Hippocampal formation (tissue), 2 donors: Measurements from ENCODE around the gene KRTAP3-2.
A peak's percentile ranks its signal among the peaks of the same experiment; 100 is the strongest.

Source experiments
- DNase-seq, 2 donors: peaks; one replicate each; lab custom pipeline; 2025; lab: John Stamatoyannopoulos, UW

Gene KRTAP3-2

GRCh38 chr17:41010441-41010840 lies 10.7 kb upstream of the KRTAP3-2 start:
- no peak for DNase-seq

- no peak for DNase-seq
Observed at GRCh38 chr17:41009936-41010335, 10.2 kb upstream of the KRTAP3-2 start.

GRCh38 chr17:41009301-41009760 lies 9.6 kb upstream of the KRTAP3-2 start:
- DNase-seq: no peak

GRCh38 chr17:41008811-41009210 lies 9.1 kb upstream of the KRTAP3-2 start, which contains the start of gene KRTAP3-1:
KRTAP3-1 (minus strand) TSS chr17:41009128; CDS start chr17:41009074, 54 bp downstream.
- DNase-seq: no peak

GRCh38 chr17:41004397-41004796 lies 4.7 kb upstream of the KRTAP3-2 start:
- no peak for DNase-seq

- no peak for DNase-seq
Observed at GRCh38 chr17:41003926-41004325, 4.2 kb upstream of the KRTAP3-2 start.

- no peak for DNase-seq
Observed at GRCh38 chr17:41002814-41003213, 3.1 kb upstream of the KRTAP3-2 start.

GRCh38 chr17:41001795-41002194 lies 2.1 kb upstream of the KRTAP3-2 start:
- no peak for DNase-seq

- DNase-seq: no peak
Observed at GRCh38 chr17:40997361-40997760, 2.3 kb downstream of the KRTAP3-2 start.

- no peak for DNase-seq
Observed at GRCh38 chr17:40996829-40997228, 2.9 kb downstream of the KRTAP3-2 start.

GRCh38 chr17:40995116-40995515 lies 4.6 kb downstream of the KRTAP3-2 start:
- no peak for DNase-seq

GRCh38 chr17:40993839-40994238 lies 5.9 kb downstream of the KRTAP3-2 start, which contains the start of gene KRTAP3-3:
KRTAP3-3 (minus strand) TSS chr17:40994164; CDS start chr17:40994097, 67 bp downstream.
- no peak for DNase-seq

- DNase-seq: no peak
Observed at GRCh38 chr17:40993084-40993483, 6.6 kb downstream of the KRTAP3-2 start.

GRCh38 chr17:40992666-40993065 lies 7.0 kb downstream of the KRTAP3-2 start:
- no peak for DNase-seq

GRCh38 chr17:40986920-40987319 lies 12.8 kb downstream of the KRTAP3-2 start:
- no peak for DNase-seq

- no peak for DNase-seq
Observed at GRCh38 chr17:40984226-40984625, 15.5 kb downstream of the KRTAP3-2 start, which contains the start of gene KRT40. KRT40 (minus strand) TSS chr17:40984326; CDS start chr17:40984273, 53 bp downstream.

- no peak for DNase-seq
Observed at GRCh38 chr17:40981115-40981514, 18.6 kb downstream of the KRTAP3-2 start.

- peak; percentile 6 to 37 for DNase-seq
Observed at GRCh38 chr17:40980596-40980995, 19.1 kb downstream of the KRTAP3-2 start.

GRCh38 chr17:40980117-40980516 lies 19.6 kb downstream of the KRTAP3-2 start:
- DNase-seq: no peak

- no peak for DNase-seq
Observed at GRCh38 chr17:40978575-40979151, 21.0 kb downstream of the KRTAP3-2 start.

GRCh38 chr17:40975516-40975915 lies 24.2 kb downstream of the KRTAP3-2 start:
- DNase-seq: no peak

GRCh38 chr17:40974366-40974765 lies 25.3 kb downstream of the KRTAP3-2 start:
- no peak for DNase-seq

- no peak for DNase-seq
Observed at GRCh38 chr17:40967582-40967981, 32.1 kb downstream of the KRTAP3-2 start.

- no peak for DNase-seq
Observed at GRCh38 chr17:40966848-40967247, 32.9 kb downstream of the KRTAP3-2 start, which contains the start of gene KRT39. KRT39 (minus strand) TSS chr17:40966948; CDS start chr17:40966856, 92 bp downstream.
